ENCODE measurements around the gene VSIG4. TPM values are rescaled to one million over a fixed set of nuclear protein-coding genes. Genes with fewer than 3 reads are reported as not detected.

VSIG4 gene
- total and polyA plus RNA-seq, 9 donors, result 11.8 to 18.9 (median 14.7) TPM

GRCh38 chrX:66018585-66019309, 21.1 kb downstream of the VSIG4 start:
- no peak overlapping the region for H3K4me3 ChIP-seq (ENCODE audit: low read length)
- WGBS (ENCODE audit: insufficient coverage), result 64% methylated on average over 5 of the region's 7 CpGs
- H3K4me1 ChIP-seq (ENCODE audit: control insufficient read depth, insufficient read depth, low read length), result no peaks in the 10 kb centered on the region

GRCh38 chrX:66017659-66018170, 22.2 kb downstream of the VSIG4 start:
- H3K4me1 ChIP-seq (ENCODE audit: control insufficient read depth, insufficient read depth, low read length), result no peaks in the 10 kb centered on the region
- no peak for DNase-seq
- H3K27ac ChIP-seq (ENCODE audit: low read length), result no peak overlapping the region
- no peaks in the 10 kb centered on the region for H3K9me3 ChIP-seq (replicated peaks; ENCODE audit: control insufficient read depth, low read depth, low read length)
- peaks cover 4% of the 10 kb centered on the region for H3K27me3 ChIP-seq (ENCODE audit: control insufficient read depth, insufficient read depth, low read length)
- H3K36me3 ChIP-seq (ENCODE audit: control insufficient read depth, insufficient read depth, low read length), result no peaks in the 10 kb centered on the region
- no peak overlapping the region for H3K4me3 ChIP-seq (ENCODE audit: low read length)

More at GRCh38 chrX:66018585-66019309, 21.1 kb downstream of the VSIG4 start:
- Histone ChIP-seq H3K36me3 (ENCODE audit: control insufficient read depth, insufficient read depth, low read length) (no peaks in the 10 kb centered on the region), H3K27me3 (ENCODE audit: control insufficient read depth, insufficient read depth, low read length) (peaks cover 4% of the 10 kb centered on the region), H3K9me3 (replicated peaks; ENCODE audit: control insufficient read depth, low read depth, low read length) (no peaks in the 10 kb centered on the region), H3K27ac (ENCODE audit: low read length) (no peak overlapping the region)
- DNase-seq, result no peak

- Histone ChIP-seq H3K4me1 (ENCODE audit: control insufficient read depth, insufficient read depth, low read length) (no peaks in the 10 kb centered on the region), H3K9me3 (replicated peaks; ENCODE audit: control insufficient read depth, low read depth, low read length) (no peaks in the 10 kb centered on the region), H3K4me3 (ENCODE audit: low read length) (no peak overlapping the region), H3K27ac (ENCODE audit: low read length) (no peak overlapping the region), H3K36me3 (ENCODE audit: control insufficient read depth, insufficient read depth, low read length) (no peaks in the 10 kb centered on the region), H3K27me3 (ENCODE audit: control insufficient read depth, insufficient read depth, low read length) (peaks cover 3% of the 10 kb centered on the region)
- 38% methylated on average over 2 of the region's 2 CpGs for WGBS (ENCODE audit: insufficient coverage)
- DNase-seq, result no peak
These were observed 22.8 kb downstream of the VSIG4 start for GRCh38 chrX:66016905-66017658.

GRCh38 chrX:66015900-66016689, 23.8 kb downstream of the VSIG4 start:
- H3K27me3 ChIP-seq (ENCODE audit: control insufficient read depth, insufficient read depth, low read length), result peaks cover 2% of the 10 kb centered on the region
- H3K4me3 ChIP-seq (ENCODE audit: low read length), result no peak overlapping the region
- DNase-seq, result no peak
- no peaks in the 10 kb centered on the region for H3K9me3 ChIP-seq (replicated peaks; ENCODE audit: control insufficient read depth, low read depth, low read length)
- no CpG with 5 or more reads among the region's 1 CpG for WGBS (ENCODE audit: insufficient coverage)
- no peaks in the 10 kb centered on the region for H3K4me1 ChIP-seq (ENCODE audit: control insufficient read depth, insufficient read depth, low read length)
- no peaks in the 10 kb centered on the region for H3K36me3 ChIP-seq (ENCODE audit: control insufficient read depth, insufficient read depth, low read length)
- peak overlapping the region; percentile 20 for H3K27ac ChIP-seq (ENCODE audit: low read length)

- H3K27ac ChIP-seq (ENCODE audit: low read length), result peak overlapping the region; percentile 20
- 52% methylated on average over 2 of the region's 2 CpGs for WGBS (ENCODE audit: insufficient coverage)
- peak; percentile 79 for DNase-seq
These were observed 24.6 kb downstream of the VSIG4 start for GRCh38 chrX:66015152-66015831.

GRCh38 chrX:66014556-66014955, 25.3 kb downstream of the VSIG4 start:
- no CpG with 5 or more reads among the region's 1 CpG for WGBS (ENCODE audit: insufficient coverage)
- Histone ChIP-seq H3K4me1 (ENCODE audit: control insufficient read depth, insufficient read depth, low read length) (no peaks in the 10 kb centered on the region), H3K27ac (ENCODE audit: low read length) (no peak overlapping the region), H3K27me3 (ENCODE audit: control insufficient read depth, insufficient read depth, low read length) (peaks cover 2% of the 10 kb centered on the region), H3K9me3 (replicated peaks; ENCODE audit: control insufficient read depth, low read depth, low read length) (no peaks in the 10 kb centered on the region), H3K4me3 (ENCODE audit: low read length) (no peak overlapping the region), H3K36me3 (ENCODE audit: control insufficient read depth, insufficient read depth, low read length) (no peaks in the 10 kb centered on the region)
- no peak for DNase-seq

More at GRCh38 chrX:66015152-66015831, 24.6 kb downstream of the VSIG4 start:
- Histone ChIP-seq H3K9me3 (replicated peaks; ENCODE audit: control insufficient read depth, low read depth, low read length) (no peaks in the 10 kb centered on the region), H3K27me3 (ENCODE audit: control insufficient read depth, insufficient read depth, low read length) (peaks cover 2% of the 10 kb centered on the region), H3K36me3 (ENCODE audit: control insufficient read depth, insufficient read depth, low read length) (no peaks in the 10 kb centered on the region), H3K4me1 (ENCODE audit: control insufficient read depth, insufficient read depth, low read length) (no peaks in the 10 kb centered on the region), H3K4me3 (ENCODE audit: low read length) (no peak overlapping the region)

- Histone ChIP-seq H3K9me3 (replicated peaks; ENCODE audit: control insufficient read depth, low read depth, low read length) (no peaks in the 10 kb centered on the region), H3K27me3 (ENCODE audit: control insufficient read depth, insufficient read depth, low read length) (peaks cover 2% of the 10 kb centered on the region), H3K36me3 (ENCODE audit: control insufficient read depth, insufficient read depth, low read length) (no peaks in the 10 kb centered on the region), H3K4me1 (ENCODE audit: control insufficient read depth, insufficient read depth, low read length) (no peaks in the 10 kb centered on the region), H3K4me3 (ENCODE audit: low read length) (no peak overlapping the region), H3K27ac (ENCODE audit: low read length) (no peak overlapping the region)
- DNase-seq, result no peak
- no CpG with 5 or more reads among the region's 2 CpGs for WGBS (ENCODE audit: insufficient coverage)
These were observed 25.8 kb downstream of the VSIG4 start for GRCh38 chrX:66014084-66014483.

GRCh38 chrX:66013194-66013816, 26.6 kb downstream of the VSIG4 start:
- H3K4me1 ChIP-seq (ENCODE audit: control insufficient read depth, insufficient read depth, low read length), result no peaks in the 10 kb centered on the region
- H3K4me3 ChIP-seq (ENCODE audit: low read length), result no peak overlapping the region
- H3K27ac ChIP-seq (ENCODE audit: low read length), result no peak overlapping the region

GRCh38 chrX:66012094-66012534, 27.8 kb downstream of the VSIG4 start:
- Histone ChIP-seq H3K4me3 (ENCODE audit: low read length) (no peak overlapping the region), H3K27me3 (ENCODE audit: control insufficient read depth, insufficient read depth, low read length) (peaks cover 2% of the 10 kb centered on the region), H3K27ac (ENCODE audit: low read length) (no peak overlapping the region), H3K36me3 (ENCODE audit: control insufficient read depth, insufficient read depth, low read length) (no peaks in the 10 kb centered on the region), H3K4me1 (ENCODE audit: control insufficient read depth, insufficient read depth, low read length) (no peaks in the 10 kb centered on the region), H3K9me3 (replicated peaks; ENCODE audit: control insufficient read depth, low read depth, low read length) (no peaks in the 10 kb centered on the region)
- no peak for DNase-seq
- no CpG with 5 or more reads among the region's 1 CpG for WGBS (ENCODE audit: insufficient coverage)

More at GRCh38 chrX:66013194-66013816, 26.6 kb downstream of the VSIG4 start:
- peak; percentile 61 for DNase-seq
- WGBS (ENCODE audit: insufficient coverage), result no CpG with 5 or more reads among the region's 5 CpGs
- Histone ChIP-seq H3K36me3 (ENCODE audit: control insufficient read depth, insufficient read depth, low read length) (no peaks in the 10 kb centered on the region), H3K27me3 (ENCODE audit: control insufficient read depth, insufficient read depth, low read length) (peaks cover 2% of the 10 kb centered on the region), H3K9me3 (replicated peaks; ENCODE audit: control insufficient read depth, low read depth, low read length) (no peaks in the 10 kb centered on the region)
